Measurements from ENCODE around the gene PDGFRB. TPM values are rescaled to one million over a fixed set of nuclear protein-coding genes. Genes with fewer than 3 reads are reported as not detected.

Gene PDGFRB
- total and polyA plus RNA-seq, 2 of the 4 experiments (the other 2 are of a cell fraction): 108 to 124 TPM

- Histone ChIP-seq H3K9me1 (ENCODE audit: insufficient read depth, low read length) (peaks cover 3% of the 10 kb centered on the region; the same call in 1 of the 2 replicates), H2BK5ac (ENCODE audit: low read depth, low read length, poor library complexity, severe bottlenecking) (no peak overlapping the region), H2AK5ac (ENCODE audit: low read depth, low read length) (no peak overlapping the region), H4K8ac (ENCODE audit: low read depth in 2 of 2, low read length in 2 of 2) (no peak overlapping the region), H3K4me2 (ENCODE audit: low read depth, low read length) (peak overlapping the region; percentile 48; the same call in 1 of the 2 replicates), H3K79me1 (ENCODE audit: low read depth in 1 of 2, low read length in 2 of 2) (no peaks in the 10 kb centered on the region), H4K20me1 (ENCODE audit: insufficient read depth, low read length) (no peaks in the 10 kb centered on the region), H3K56ac (ENCODE audit: extremely low read depth, insufficient read depth, low read length) (no peak overlapping the region), H3K9ac (ENCODE audit: low read depth, low read length) (no peak overlapping the region), H3K36me3 (ENCODE audit: control insufficient read depth, insufficient read depth, low read length) (no peaks in the 10 kb centered on the region), H3K27me3 (ENCODE audit: control insufficient read depth, insufficient read depth, low read length) (peaks cover 27% of the 10 kb centered on the region), H2AFZ (replicated peaks; ENCODE audit: low read length, poor library complexity) (peak overlapping the region; percentile 33), H2BK15ac (ENCODE audit: low read depth, low read length) (no peak overlapping the region), H4K91ac (ENCODE audit: insufficient read depth, low read depth, low read length) (no peak overlapping the region), H3K9me3 (ENCODE audit: control insufficient read depth, insufficient read depth, low read length) (no peaks in the 10 kb centered on the region), H3K4me3 (ENCODE audit: insufficient read depth, low read depth, low read length) (no peak overlapping the region), H3K4ac (ENCODE audit: low read depth, low read length) (no peak overlapping the region; the same call in 1 of the 2 replicates), H2BK20ac (ENCODE audit: low read depth, low read length) (no peak overlapping the region), H4K5ac (ENCODE audit: low read depth, low read length) (no peak overlapping the region), H2BK120ac (ENCODE audit: low read depth, low read length) (no peak overlapping the region), H3K4me1 (ENCODE audit: control insufficient read depth, insufficient read depth, low read length) (peaks cover 4% of the 10 kb centered on the region; the same call in 1 of the 2 replicates), H3K18ac (ENCODE audit: low read depth, low read length) (no peak overlapping the region), H3K14ac (replicated peaks; ENCODE audit: low read depth, low read length) (0 out of 2 replicates have a peak overlapping the region, but pooled peaks have one; percentile 45), H2AK9ac (replicated peaks; ENCODE audit: low read depth, low read length, poor library complexity) (peak overlapping the region; percentile 2), H3K27ac (ENCODE audit: insufficient read depth, low read length) (no peak overlapping the region), H3K23ac (ENCODE audit: low read depth, low read length) (0 out of 2 replicates have a peak overlapping the region, but pooled peaks have one; percentile 0)
- peak; percentile 79 for ATAC-seq (ENCODE audit: low read depth)
- BruUV-seq (replicated peaks): no TSS peak
- CTCF ChIA-PET: no interaction called here
- TF ChIP-seq RAD21 (IDR thresholded peaks at IDR 0.05; ENCODE audit: low read length): no peak
- TF ChIP-seq MAFK (IDR thresholded peaks at IDR 0.05; ENCODE audit: low read depth, low read length): peak; percentile 94
- TF ChIP-seq, protein P1, sequence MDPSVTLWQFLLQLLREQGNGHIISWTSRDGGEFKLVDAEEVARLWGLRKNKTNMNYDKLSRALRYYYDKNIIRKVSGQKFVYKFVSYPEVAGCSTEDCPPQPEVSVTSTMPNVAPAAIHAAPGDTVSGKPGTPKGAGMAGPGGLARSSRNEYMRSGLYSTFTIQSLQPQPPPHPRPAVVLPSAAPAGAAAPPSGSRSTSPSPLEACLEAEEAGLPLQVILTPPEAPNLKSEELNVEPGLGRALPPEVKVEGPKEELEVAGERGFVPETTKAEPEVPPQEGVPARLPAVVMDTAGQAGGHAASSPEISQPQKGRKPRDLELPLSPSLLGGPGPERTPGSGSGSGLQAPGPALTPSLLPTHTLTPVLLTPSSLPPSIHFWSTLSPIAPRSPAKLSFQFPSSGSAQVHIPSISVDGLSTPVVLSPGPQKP (IDR thresholded peaks at IDR 0.05; ENCODE audit: borderline replicate concordance, low read depth, low read length): no peak
- no peak for TF ChIP-seq SMC3 (IDR thresholded peaks at IDR 0.05; ENCODE audit: low read depth, low read length)
- no peak for TF ChIP-seq BHLHE40 (IDR thresholded peaks at IDR 0.05; ENCODE audit: low read depth, low read length)
- in situ Hi-C loops (cut with MboI; ENCODE audit: low sequenced_read_pairs): no loop called here
- WGBS, 2 experiments (ENCODE audit: extremely low coverage in 2 of 2, insufficient read length in 1 of 2): 15% methylated on average over 3 of the region's 15 CpGs; no CpG with 5 or more reads in 1 of the 2 experiments
- DNase-seq: peak; percentile 26
- POLR2A ChIA-PET (ENCODE audit: unreplicated experiment): no interaction called here
- dilution Hi-C loops (cut with HindIII; ENCODE audit: low sequenced_read_pairs, unreplicated experiment): no loop called here
- intact Hi-C loops (cut with micrococcal nuclease): no loop called here
These were observed 73.9 kb downstream of the PDGFRB start for GRCh38 chr5:150081541-150082283.
